ENCODE measurements around the gene PUM1. TPM values are rescaled to one million over a fixed set of nuclear protein-coding genes. Genes with fewer than 3 reads are reported as not detected.
"Not testable (repeated sequence)": the region's sequence is repeated elsewhere in the genome, so short reads cannot be mapped to it uniquely, and the experiment has no call there.

Gene PUM1
- total RNA-seq, 2 donors from 2014 or later: 100 to 104 TPM

GRCh38 chr1:30935758-30936157 is 129.8 kb downstream of the PUM1 start:
- not testable (repeated sequence) for ATAC-seq (replicated peaks in 1 of 2); H3K9me3 Mint-ChIP-seq; DNase-seq; H3K27me3 Mint-ChIP-seq (ENCODE audit: low read depth); H3K4me3 Mint-ChIP-seq; H3K4me1 Mint-ChIP-seq (ENCODE audit: low read depth); H3K27ac Mint-ChIP-seq
- H3K36me3 Mint-ChIP-seq (ENCODE audit: insufficient read depth in 2 of 2): peaks cover 11 to 26% of the 10 kb centered on the region in 2 donors

GRCh38 chr1:30934613-30935012 is 130.9 kb downstream of the PUM1 start:
- peak overlapping the region; percentile 56 for H3K27ac Mint-ChIP-seq
- H3K36me3 Mint-ChIP-seq (ENCODE audit: insufficient read depth in 2 of 2): peaks cover 11 to 24% of the 10 kb centered on the region in 2 donors

GRCh38 chr1:30933874-30934252 is 131.7 kb downstream of the PUM1 start:
- Mint-ChIP-seq H3K27ac (peak overlapping the region; percentile 56), H3K36me3 (ENCODE audit: insufficient read depth in 2 of 2) (peaks cover 8 to 21% of the 10 kb centered on the region in 2 donors)
- no peak for ATAC-seq (replicated peaks in 1 of 2)

More at GRCh38 chr1:30934613-30935012, 130.9 kb downstream of the PUM1 start:
- ATAC-seq (replicated peaks in 1 of 2) (no peak), DNase-seq (no peak)
- no peaks in the 10 kb centered on the region for H3K4me1 Mint-ChIP-seq (ENCODE audit: low read depth)
- no peak overlapping the region for H3K4me3 Mint-ChIP-seq
- H3K27me3 Mint-ChIP-seq (ENCODE audit: low read depth): no peaks in the 10 kb centered on the region
- H3K9me3 Mint-ChIP-seq: no peaks in the 10 kb centered on the region

GRCh38 chr1:30930631-30931173 is 134.8 kb downstream of the PUM1 start:
- H3K27me3 Mint-ChIP-seq (ENCODE audit: low read depth): no peaks in the 10 kb centered on the region
- H3K4me3 Mint-ChIP-seq: no peak overlapping the region
- peaks cover 3 to 13% of the 10 kb centered on the region in 2 donors for H3K36me3 Mint-ChIP-seq (ENCODE audit: insufficient read depth in 2 of 2)
- H3K9me3 Mint-ChIP-seq: no peaks in the 10 kb centered on the region
- DNase-seq (no peak), ATAC-seq (replicated peaks in 1 of 2) (no peak)
- H3K27ac Mint-ChIP-seq: no peak overlapping the region
- no peaks in the 10 kb centered on the region for H3K4me1 Mint-ChIP-seq (ENCODE audit: low read depth)

More at GRCh38 chr1:30933874-30934252, 131.7 kb downstream of the PUM1 start:
- Mint-ChIP-seq H3K27me3 (ENCODE audit: low read depth) (no peaks in the 10 kb centered on the region), H3K4me1 (ENCODE audit: low read depth) (no peaks in the 10 kb centered on the region), H3K4me3 (no peak overlapping the region), H3K9me3 (no peaks in the 10 kb centered on the region)
- DNase-seq: no peak

- peak; percentile 10 to 27 for ATAC-seq (replicated peaks in 1 of 2)
- Mint-ChIP-seq H3K36me3 (ENCODE audit: insufficient read depth in 2 of 2) (peaks cover 2 to 9% of the 10 kb centered on the region in 2 donors), H3K9me3 (no peaks in the 10 kb centered on the region), H3K4me1 (ENCODE audit: low read depth) (no peaks in the 10 kb centered on the region), H3K27me3 (ENCODE audit: low read depth) (no peaks in the 10 kb centered on the region), H3K4me3 (no peak overlapping the region), H3K27ac (no peak overlapping the region)
- no peak for DNase-seq
Measured at GRCh38 chr1:30929944-30930525, 135.5 kb downstream of the PUM1 start.

GRCh38 chr1:30929135-30929889 is 136.2 kb downstream of the PUM1 start:
- ATAC-seq (replicated peaks in 1 of 2): peak; percentile 66 to 70
- DNase-seq: peak; percentile 59
- H3K4me3 Mint-ChIP-seq: no peak overlapping the region
- H3K4me1 Mint-ChIP-seq (ENCODE audit: low read depth): no peaks in the 10 kb centered on the region
- peak overlapping the region; percentile 89 for H3K27ac Mint-ChIP-seq
- peaks cover 0 to 4% of the 10 kb centered on the region in 2 donors for H3K36me3 Mint-ChIP-seq (ENCODE audit: insufficient read depth in 2 of 2)
- H3K9me3 Mint-ChIP-seq: no peaks in the 10 kb centered on the region
- H3K27me3 Mint-ChIP-seq (ENCODE audit: low read depth): no peaks in the 10 kb centered on the region

GRCh38 chr1:30928789-30929134 is 136.8 kb downstream of the PUM1 start:
- DNase-seq (no peak), ATAC-seq (replicated peaks in 1 of 2) (no peak)
- Mint-ChIP-seq H3K4me3 (no peak overlapping the region), H3K36me3 (ENCODE audit: insufficient read depth in 2 of 2) (no peaks in the 10 kb centered on the region), H3K4me1 (ENCODE audit: low read depth) (no peaks in the 10 kb centered on the region), H3K27me3 (ENCODE audit: low read depth) (no peaks in the 10 kb centered on the region), H3K9me3 (no peaks in the 10 kb centered on the region), H3K27ac (peak overlapping the region; percentile 89)

- no peaks in the 10 kb centered on the region for H3K4me1 Mint-ChIP-seq (ENCODE audit: low read depth)
- peaks cover 5% of the 10 kb centered on the region for H3K27me3 Mint-ChIP-seq (ENCODE audit: low read depth)
- no peaks in the 10 kb centered on the region for H3K9me3 Mint-ChIP-seq
- ATAC-seq (replicated peaks in 1 of 2) (no peak), DNase-seq (no peak)
- no peak overlapping the region for H3K4me3 Mint-ChIP-seq
- H3K27ac Mint-ChIP-seq: no peak overlapping the region
- H3K36me3 Mint-ChIP-seq (ENCODE audit: insufficient read depth in 2 of 2): no peaks in the 10 kb centered on the region
Measured at GRCh38 chr1:30928171-30928570, 137.3 kb downstream of the PUM1 start.

GRCh38 chr1:30927448-30927847 is 138.1 kb downstream of the PUM1 start:
- no peak for DNase-seq
- Mint-ChIP-seq H3K27me3 (ENCODE audit: low read depth) (peaks cover 12% of the 10 kb centered on the region), H3K27ac (no peak overlapping the region), H3K4me3 (no peak overlapping the region), H3K9me3 (no peaks in the 10 kb centered on the region), H3K4me1 (ENCODE audit: low read depth) (no peaks in the 10 kb centered on the region), H3K36me3 (ENCODE audit: insufficient read depth in 2 of 2) (no peaks in the 10 kb centered on the region)
- ATAC-seq (replicated peaks in 1 of 2): no peak

- Mint-ChIP-seq H3K27ac (no peak overlapping the region), H3K9me3 (no peaks in the 10 kb centered on the region)
Measured at GRCh38 chr1:30923597-30923996, 141.9 kb downstream of the PUM1 start.

GRCh38 chr1:30920827-30921226 is 144.7 kb downstream of the PUM1 start:
- Mint-ChIP-seq H3K4me3 (no peak overlapping the region), H3K9me3 (no peaks in the 10 kb centered on the region), H3K27me3 (ENCODE audit: low read depth) (peaks cover 14% of the 10 kb centered on the region), H3K4me1 (ENCODE audit: low read depth) (peaks cover 6% of the 10 kb centered on the region), H3K36me3 (ENCODE audit: insufficient read depth in 2 of 2) (no peaks in the 10 kb centered on the region), H3K27ac (no peak overlapping the region)
- DNase-seq (no peak), ATAC-seq (replicated peaks in 1 of 2) (peak in 1 of 2 donors; percentile 38)

More at GRCh38 chr1:30923597-30923996, 141.9 kb downstream of the PUM1 start:
- Mint-ChIP-seq H3K27me3 (ENCODE audit: low read depth) (peaks cover 14% of the 10 kb centered on the region), H3K4me1 (ENCODE audit: low read depth) (peaks cover 6% of the 10 kb centered on the region), H3K4me3 (no peak overlapping the region), H3K36me3 (ENCODE audit: insufficient read depth in 2 of 2) (no peaks in the 10 kb centered on the region)
- DNase-seq (no peak), ATAC-seq (replicated peaks in 1 of 2) (no peak)

GRCh38 chr1:30919025-30919881 is 146.3 kb downstream of the PUM1 start:
- peaks cover 14% of the 10 kb centered on the region for H3K27me3 Mint-ChIP-seq (ENCODE audit: low read depth)
- DNase-seq (no peak), ATAC-seq (replicated peaks in 1 of 2) (peak; percentile 39 to 55)
- H3K27ac Mint-ChIP-seq: no peak overlapping the region
- no peaks in the 10 kb centered on the region for H3K36me3 Mint-ChIP-seq (ENCODE audit: insufficient read depth in 2 of 2)
- H3K4me3 Mint-ChIP-seq: no peak overlapping the region
- peaks cover 6% of the 10 kb centered on the region for H3K4me1 Mint-ChIP-seq (ENCODE audit: low read depth)
- H3K9me3 Mint-ChIP-seq: no peaks in the 10 kb centered on the region

- Mint-ChIP-seq H3K4me3 (no peak overlapping the region), H3K4me1 (ENCODE audit: low read depth) (peaks cover 6% of the 10 kb centered on the region), H3K27me3 (ENCODE audit: low read depth) (no peaks in the 10 kb centered on the region), H3K9me3 (no peaks in the 10 kb centered on the region), H3K27ac (no peak overlapping the region), H3K36me3 (ENCODE audit: insufficient read depth in 2 of 2) (no peaks in the 10 kb centered on the region)
- DNase-seq: no peak
- ATAC-seq (replicated peaks in 1 of 2): no peak
Measured at GRCh38 chr1:30916296-30916695, 149.2 kb downstream of the PUM1 start.
